IMR-90 (cell line): ENCODE results near the gene SEC24A. TPM values are rescaled to one million over a fixed set of nuclear protein-coding genes. Genes with fewer than 3 reads are reported as not detected.

ENCODE experiments used
- CEBPB ChIP-seq: IDR thresholded peaks from 2 replicates; pipeline ENCODE4 v1.6.1; 2012; ENCODE audit warnings: low read depth, low read length, improper control_type of control experiment
- MAZ ChIP-seq: IDR thresholded peaks from 2 replicates; pipeline ENCODE4 v1.6.1; 2012; ENCODE audit warnings: low read depth, mild to moderate bottlenecking, low read length, improper control_type of control experiment, moderate library complexity, borderline replicate concordance
- SMC3 ChIP-seq: fragments of 150-350 bp; IDR thresholded peaks from 2 replicates; pipeline ENCODE4 v1.6.1; 2016; ENCODE audit warnings: low read depth, mild to moderate bottlenecking, antibody characterized with exemption, low read length, moderate library complexity
- polyA plus RNA-seq, 3 experiments: library from polyadenylated mRNA; depleted of rRNA; stranded (reverse); fragments of >200 nt; gene quantifications; 2 replicates each; pipeline ENCODE4 v1.2.3, GENCODE V29; 2012; ENCODE audit warnings: low replicate concordance in 1 of 3
- total RNA-seq: library from RNA; depleted of rRNA; stranded (reverse); fragments of >200 nt; gene quantifications from 2 replicates; pipeline ENCODE4 v1.2.3, GENCODE V29; 2012

The SEC24A gene
- total and polyA plus RNA-seq, 2 of the 4 experiments (the other 2 are of a cell fraction), result 23.9 to 28.1 TPM

DNA sequence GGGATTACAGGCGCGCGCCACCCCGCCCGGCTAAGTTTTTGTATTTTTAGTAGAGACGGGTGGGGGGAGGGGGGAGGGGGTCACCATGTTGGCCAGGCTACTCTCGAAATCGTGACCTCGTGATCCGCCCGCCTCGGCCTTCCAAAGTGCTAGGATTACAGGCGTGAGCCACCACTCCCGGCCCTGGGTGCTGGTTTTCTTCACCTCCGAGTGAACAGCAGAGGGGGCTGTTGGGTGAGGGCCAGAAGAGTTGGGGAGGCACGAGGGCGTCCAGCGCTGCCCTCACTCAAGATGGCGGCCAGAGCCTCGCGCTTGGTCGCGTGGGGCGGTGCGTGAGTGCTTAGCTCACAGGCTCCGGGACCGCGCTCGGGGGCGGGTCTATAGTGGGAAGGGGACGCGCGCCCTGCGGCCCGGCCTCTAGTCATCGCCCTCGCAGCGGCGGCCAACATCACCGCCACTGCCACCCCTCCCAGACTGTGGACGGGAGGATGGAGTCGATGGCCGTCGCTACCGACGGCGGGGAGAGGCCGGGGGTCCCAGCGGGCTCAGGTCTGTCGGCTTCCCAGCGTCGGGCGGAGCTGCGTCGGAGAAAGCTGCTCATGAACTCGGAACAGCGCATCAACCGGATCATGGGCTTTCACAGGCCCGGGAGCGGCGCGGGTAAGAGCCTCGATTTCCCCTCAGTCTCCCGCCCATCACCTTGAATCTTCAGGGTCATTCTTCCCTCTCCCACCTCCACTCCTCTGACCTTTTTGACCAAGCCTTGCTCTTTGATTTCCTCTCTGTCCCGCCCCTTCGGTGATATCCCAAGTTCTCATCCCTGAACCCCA lies 89.8 kb downstream of the SEC24A start, which contains the start of gene CAMLG (continued):
- TF ChIP-seq CEBPB (no peak), SMC3 (peak; percentile 44; the same call in 1 of the 2 replicates), MAZ (peak; percentile 95)
